HG03439 (cell line): ENCODE results near the gene CLN6.
"Not testable (repeated sequence)": the region's sequence is repeated elsewhere in the genome, so short reads cannot be mapped to it uniquely, and the experiment has no call there.

ENCODE experiments used
- ATAC-seq: cut with Tn5 transposase; IDR thresholded peaks from one replicate; pipeline ENCODE4 v1.9.1; 2021; ENCODE audit warnings: mild to moderate bottlenecking, moderate library complexity; ENCODE audit not compliant: unreplicated experiment

The CLN6 gene

DNA sequence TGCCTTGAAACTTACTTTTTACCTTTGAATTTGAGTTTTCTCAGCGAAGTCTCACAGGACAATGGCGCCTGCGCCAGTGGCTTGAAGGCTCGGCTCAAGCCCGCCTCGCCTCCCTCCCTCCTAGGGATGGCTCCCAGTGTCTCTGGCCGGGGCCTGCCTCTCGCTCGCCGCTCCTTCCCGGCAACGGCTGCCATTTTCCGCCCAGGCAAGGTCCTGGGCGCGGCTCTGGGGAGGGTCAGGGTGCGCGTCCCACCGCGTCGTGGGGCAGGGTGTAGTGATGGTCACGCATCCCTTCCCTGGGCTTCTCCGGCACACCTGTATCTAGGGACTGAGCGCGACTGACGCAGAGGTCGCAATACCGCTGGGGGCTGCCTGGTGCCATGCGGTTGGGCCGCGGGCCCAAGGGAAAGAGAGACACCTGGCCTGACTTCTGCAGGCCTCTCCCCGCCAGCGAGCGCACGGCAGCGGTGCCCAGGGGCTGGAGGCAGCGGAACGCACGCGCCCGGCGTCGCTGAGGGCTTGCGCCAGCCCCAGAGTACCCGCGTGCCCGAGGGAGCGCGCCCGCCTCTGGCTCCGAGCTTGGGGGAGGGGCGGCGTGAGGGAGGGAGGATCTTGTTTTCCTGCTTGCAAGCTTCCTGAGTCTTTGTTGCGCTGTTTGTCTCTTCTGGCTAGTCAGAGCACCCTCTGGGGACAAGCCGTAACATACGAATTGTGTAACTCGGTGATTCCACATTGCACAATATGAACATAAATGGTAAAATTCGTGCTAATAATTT, 27.3 kb upstream of the CLN6 start:
- ATAC-seq: no peak

DNA sequence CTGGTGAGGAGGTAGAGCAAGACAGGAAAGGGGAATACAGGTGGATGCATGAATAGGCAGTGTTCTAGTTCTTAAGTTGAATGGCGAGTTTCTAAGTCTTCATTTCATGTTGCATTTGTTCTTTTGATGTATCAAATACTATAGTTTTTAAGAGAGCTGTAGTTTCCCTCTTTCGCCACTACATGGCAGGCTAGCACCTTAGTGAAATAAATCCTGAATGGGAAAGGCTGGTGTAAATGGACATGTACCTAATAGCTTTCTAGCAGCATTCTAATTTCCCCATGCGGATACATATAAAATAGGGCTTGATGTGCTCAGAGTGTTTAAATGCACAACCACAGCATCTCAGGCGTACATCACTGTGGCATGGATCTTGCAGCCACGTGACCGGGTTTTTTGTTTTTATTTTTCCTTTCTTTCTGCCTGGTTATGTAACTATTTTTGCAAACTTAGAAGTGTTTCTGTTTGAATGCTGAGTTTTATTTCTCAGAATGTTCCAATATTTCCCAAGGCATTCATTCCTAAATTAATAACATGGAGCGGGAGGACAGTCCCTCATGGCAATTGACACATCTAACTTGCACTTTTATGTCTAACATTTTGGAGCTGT, 23.5 kb upstream of the CLN6 start:
- ATAC-seq: no peak

DNA sequence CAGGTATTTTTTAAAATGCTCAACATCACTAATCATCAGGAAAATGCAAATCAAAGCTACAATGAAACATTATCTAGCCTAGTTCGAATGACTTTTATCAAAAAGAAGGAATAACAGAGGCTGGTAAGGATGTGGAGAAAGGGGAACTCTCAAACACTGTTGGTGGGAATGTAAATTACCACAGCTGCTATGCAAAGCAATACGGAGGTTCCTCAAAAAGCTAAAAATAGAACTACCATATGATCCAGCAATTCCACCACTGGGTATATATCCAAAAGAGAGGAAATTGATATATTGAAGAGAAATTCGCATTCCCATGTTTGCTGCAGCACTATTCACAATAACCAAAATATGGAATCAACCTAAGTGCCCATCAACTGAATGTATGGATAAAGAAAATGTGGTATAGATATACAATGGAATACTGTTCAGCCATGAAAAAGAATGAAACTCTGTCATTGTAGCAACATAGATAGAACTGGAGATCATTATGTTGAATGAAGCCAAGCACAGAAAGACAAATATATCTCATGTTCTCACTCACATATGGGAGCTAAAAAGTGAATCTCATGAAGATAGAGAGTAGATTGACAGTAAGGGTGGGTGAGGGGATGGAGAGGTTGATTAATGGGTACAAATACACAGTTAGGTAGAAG, 19.7 kb upstream of the CLN6 start:
- ATAC-seq: no peak

DNA sequence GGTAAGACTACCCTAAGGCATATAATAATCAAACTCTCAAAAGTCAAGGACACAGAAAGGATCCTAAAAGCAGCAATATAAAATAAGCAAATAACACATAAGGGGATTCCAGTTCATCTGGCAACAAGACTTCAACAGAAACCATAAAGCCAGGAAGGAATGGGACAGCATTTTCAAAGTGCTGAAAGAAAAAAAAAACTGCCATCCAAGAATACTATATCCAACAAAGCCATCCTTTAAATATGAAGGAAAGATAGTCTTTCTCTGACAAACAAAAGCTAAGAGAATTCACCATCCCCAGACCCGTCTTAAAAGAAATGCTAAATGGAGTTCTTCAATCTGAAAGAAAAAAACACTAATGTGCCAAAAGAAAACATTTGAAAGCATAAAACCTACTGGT, 14.7 kb upstream of the CLN6 start:
- no peak for ATAC-seq

DNA sequence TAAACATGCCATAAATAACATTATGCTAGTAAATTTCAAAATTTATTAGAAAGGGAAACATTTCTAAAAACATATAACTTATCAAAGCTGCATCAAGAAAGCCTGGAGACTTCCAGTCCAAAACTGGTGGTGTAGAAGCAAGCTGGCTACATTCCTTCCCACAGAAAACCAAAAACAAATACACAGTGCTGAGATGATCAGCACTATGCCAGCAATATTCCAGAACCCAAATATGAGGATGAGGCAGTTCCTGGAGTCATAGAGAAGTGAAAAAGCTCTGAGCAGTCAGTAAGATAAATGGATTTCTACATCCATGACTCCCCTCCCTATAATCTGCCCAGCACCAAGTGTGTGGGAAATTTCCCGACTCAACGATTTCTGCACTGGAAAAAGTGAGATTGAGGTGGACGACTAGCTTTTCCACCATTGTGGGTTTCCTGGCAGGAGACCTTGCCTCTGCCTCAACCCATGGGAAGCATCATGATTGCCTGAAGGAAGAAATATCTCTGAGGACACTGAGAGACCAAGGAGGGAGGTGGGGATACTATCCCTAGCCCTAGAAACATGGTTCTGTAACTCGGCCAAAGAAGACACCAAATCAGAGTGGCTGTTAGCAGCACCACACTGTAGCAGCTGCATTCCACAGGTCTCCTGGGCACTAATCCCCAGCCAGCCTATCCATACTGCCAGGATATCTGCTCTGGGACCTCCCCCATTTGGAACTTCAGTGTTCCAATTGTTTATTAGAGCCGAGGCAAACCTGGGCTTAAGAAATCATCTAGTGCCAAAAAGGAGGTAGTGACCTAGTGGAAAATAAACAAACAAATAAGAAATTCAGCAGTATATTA, 11.8 kb upstream of the CLN6 start:
- no peak for ATAC-seq

DNA sequence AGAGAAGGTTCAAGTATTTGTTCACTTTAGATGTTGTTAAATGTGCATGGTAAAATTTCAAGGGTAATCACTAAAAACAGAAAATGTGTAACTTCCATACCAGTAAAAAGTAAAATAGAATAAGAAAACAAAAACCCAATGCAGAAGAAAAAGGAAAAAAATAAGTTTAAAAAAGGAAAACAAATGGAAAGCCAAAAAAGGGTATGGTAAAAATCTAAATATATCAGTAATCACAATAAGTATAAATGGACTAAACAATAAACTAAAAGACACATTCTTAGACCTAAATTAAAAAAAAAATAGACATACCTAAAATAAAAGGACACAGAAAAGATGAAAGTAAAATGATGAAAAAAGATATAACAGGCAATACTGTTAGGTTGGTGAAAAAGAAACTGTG, 9.5 kb upstream of the CLN6 start:
- no peak for ATAC-seq

DNA sequence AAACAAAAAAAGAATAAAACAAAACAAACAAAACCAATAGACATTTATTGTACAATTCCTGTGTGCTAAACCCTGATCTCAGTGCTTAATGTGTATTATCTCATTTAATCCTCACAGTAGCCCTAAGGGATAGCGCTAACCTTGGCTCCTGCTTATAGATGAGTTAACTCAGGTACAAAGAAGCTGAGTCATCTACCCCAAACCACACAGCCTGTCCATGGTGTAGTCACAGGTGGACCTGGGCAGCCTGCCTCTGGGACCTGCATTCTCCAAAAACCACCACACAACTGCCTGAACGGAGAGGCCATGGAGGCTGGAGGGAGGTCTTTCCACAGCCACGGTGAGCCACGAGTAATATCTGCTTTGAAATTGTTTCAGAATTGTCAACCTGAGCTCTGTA, 5.5 kb upstream of the CLN6 start:
- ATAC-seq: no peak

DNA sequence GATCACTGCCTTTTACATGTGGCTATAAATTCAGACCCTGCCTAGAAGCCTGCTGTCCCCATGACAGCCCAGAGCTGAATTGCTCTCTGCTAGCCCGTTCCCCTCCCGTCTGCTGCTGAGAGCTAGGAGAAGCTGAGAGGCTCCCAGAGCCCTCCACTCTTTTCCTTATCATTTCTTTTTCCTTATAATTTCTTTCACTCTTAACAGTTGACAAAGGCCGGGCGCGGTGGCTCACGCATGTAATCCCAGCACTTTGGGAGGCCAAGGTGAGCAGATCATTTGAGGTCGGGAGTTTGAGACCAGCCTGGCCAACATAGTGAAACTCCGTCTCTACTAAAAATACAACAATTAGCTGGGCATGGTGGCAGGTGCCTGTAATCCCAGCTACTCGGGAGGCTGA, 5.0 kb upstream of the CLN6 start:
- ATAC-seq: not testable (repeated sequence)

DNA sequence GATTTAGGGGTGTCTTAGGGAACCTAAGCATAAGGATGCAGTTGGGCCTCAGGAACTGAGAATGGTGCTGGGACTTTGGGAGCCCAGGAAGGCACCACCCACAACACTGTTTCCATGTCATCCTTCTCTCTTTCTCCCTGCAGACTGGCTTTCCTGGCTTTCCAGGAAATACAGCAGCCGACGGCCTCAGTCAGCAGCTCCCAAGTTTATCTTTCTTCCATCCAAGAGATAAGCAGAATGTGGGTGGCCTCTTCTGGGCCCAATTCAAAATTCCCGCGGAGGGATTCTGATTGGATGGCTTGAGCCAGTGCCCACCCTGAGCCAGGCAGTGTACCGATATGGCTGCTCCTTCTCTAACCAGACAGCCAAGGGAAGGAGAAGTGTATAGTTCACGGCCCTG, 4.5 kb upstream of the CLN6 start:
- no peak for ATAC-seq

DNA sequence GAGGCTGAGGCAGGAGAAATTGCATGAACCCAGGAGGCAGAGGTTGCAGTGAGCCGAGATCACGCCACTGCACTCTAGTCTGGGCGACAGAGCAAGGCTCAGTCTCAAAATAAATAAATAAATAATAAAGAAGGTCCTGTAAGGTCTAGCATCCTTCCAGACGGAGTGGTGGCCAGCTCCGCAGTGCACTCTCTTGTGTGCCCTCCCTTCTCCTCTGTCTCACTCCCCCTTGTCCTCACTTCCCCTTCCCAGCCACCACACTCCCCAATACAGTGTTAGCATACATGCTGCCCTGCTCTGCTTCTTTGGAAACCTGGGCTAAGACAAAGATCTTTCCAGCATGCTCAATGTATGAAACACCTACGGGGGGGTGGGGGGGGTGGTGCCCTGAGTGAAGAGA, 3.4 kb upstream of the CLN6 start:
- ATAC-seq: no peak

DNA sequence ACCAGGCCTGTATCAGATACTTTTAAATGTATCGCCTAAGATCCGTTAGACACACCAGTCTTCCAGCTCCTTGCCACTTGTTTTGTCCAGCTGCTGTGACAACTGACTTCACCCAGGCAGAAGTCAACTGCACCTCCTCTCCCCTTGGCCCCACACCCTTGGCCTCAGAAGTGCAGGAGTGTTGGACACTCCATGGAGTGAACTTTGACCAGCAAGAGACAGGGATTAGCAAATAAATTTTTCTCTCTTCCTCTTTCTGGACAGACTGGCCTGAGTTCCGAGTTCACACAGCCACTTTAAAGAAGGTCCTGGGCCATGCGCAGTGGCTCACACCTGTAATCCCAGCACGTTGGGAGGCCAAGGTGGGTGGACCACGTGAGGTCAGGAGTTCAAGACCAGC, 2.9 kb upstream of the CLN6 start:
- ATAC-seq: no peak

DNA sequence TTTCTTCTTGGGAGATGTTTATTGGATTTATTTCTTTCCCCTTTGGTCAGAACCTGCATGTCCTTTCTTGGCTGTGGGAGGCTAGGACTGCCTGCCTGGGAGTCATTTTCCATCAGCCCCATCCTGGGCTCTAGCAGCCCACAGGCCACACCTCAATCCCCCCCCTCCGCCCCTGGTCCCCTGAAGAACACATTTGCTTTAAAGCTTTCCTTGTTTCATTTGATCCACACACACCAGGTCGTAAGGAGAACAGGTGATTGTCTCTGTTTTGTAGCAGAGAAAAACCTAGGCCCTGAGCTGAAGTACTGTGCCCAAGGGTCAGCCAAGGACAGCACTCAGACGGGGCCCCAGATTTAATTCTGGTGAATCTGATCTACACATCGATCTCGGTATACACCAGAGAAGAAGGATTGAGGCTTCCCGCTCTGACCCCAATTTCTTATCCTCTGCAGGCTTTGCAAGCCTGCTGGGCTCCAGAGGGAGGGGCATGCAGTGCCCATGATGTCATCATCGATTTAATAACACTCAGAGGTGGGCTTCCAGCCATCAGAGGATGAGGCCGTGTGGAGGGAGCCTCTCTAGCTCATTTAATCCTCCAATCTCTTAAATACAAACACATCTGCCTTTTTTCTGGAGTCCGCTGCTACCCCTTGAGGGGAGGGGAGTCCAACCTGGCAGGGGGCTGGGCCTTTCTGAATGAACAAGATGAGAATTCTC, 1.7 kb upstream of the CLN6 start:
- no peak for ATAC-seq

DNA sequence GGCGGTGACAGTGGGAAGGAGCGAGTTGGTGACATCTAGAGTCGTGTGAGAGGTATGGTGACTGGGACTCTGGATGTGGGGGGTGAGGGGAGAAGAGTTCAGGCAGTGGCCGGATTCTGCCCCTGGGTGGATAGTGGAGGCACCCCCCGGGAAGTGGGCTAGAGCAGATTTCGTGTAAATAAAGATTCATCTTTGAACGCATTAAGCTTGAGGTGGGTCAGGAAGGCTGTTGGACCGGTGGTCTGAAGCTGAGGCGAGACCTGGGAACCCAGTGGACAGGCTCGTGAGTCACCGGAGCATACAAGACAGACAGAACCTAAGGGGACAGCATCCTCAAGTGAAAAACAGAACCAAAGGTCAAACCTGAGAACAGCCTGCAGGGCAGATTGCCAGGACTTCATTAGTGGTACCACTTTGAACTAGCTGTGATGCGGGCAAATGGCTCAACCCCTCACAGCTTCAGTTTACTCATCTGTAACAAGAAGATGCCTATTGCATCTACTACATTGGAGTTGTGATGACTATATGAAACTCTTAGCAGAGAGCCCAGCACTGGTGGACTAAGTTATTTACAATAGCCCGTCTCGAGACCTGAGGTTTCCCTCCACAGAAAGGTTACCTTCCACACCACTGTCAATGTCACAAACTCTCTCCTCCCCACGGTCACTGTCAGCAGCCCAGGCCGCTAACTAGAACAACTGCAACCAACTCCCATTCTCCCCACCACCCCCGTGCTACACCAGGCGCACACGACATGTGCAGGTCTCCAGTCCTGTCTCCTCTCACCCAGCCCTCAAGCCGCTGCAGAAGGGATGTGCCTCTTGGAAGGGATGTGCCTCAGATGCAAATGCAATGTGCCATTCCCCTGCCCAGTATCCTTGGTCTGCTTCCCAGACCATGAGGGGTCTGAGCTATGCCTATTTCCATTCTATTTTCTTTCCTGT, 901 bp upstream of the CLN6 start:
- no peak for ATAC-seq

DNA sequence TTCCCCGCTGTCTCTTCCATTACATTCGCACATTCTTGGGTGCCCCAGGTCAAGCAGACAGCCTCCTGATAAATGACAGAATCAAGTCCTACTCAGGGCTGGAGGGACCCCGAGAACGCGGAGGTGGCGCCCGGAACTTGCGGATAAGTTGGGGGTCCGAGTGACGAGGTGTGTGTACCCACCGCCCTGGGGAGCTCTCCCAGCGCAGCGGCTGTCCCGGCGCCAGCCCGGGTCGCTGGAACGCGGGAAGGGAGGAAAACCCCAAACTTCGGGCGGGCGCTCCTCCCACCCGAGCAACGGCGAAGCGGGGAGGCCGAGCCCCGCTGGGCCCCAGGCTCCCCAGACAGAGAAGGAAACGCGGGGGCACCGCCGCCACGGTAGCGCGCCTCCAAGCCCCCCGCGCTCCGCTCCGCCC, 550 bp downstream of the CLN6 start:
- ATAC-seq: no peak

DNA sequence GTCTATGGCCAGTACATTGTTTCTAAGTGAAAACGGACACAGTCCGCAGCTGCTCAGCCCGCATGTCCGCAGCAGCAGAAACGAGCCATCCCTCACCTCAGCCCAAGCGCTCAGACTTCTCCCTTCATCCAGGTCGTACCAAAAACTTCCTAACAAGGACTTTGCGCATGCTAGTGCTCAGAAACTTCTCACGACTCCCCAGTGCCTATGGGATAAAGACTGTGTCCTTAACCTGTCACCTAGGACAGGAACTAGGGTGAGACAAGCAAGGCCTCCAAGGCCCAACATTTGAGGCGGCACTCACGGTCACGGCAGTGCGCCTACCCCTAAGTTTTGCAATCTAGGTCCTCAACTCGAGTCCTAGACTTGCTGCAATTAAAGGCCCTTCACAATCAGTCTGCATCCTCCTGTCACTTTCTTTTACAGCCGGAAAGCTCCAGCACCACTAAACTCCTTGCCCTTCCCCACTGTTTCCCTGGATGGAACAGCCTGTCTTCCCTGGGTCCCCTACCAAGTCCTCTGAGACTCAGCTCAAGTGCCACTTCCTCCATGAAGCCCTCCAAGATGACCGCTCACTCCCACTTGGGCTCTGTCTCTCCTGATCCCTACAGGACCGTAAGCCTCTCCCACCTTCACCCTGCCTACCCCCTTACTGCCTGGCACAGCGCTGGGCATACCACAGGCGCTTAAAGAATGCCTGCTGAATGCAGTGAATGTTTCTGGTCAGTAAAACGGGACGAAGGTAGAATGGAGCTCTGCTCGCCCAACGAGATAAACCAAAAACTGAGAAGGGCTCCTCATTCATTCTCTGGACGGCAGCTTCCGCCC, 1.2 kb downstream of the CLN6 start:
- ATAC-seq: no peak

DNA sequence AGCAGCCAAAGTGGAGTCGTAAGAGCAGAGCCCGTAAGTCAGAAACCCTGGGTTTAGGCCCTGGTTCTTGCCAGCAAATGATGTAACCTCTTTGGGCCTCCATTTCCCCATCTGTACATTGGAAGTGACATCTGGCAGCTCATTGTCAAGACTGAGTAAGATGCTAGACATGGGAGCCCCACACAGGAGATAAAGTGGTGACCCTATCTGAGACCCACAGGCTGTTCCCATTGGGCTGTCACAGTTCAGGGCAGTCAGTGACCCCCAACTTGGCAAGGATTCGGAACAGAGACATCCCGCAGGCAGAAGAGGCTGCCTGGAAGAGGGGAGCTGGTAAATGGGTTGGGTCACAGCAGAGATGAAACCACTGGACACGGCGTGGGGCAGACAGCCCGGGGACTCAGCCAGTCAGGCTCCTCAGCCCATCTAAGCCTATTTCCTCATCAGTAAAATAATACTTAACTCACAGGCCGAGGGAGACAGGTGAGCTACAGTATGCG, 1.8 kb downstream of the CLN6 start:
- no peak for ATAC-seq

DNA sequence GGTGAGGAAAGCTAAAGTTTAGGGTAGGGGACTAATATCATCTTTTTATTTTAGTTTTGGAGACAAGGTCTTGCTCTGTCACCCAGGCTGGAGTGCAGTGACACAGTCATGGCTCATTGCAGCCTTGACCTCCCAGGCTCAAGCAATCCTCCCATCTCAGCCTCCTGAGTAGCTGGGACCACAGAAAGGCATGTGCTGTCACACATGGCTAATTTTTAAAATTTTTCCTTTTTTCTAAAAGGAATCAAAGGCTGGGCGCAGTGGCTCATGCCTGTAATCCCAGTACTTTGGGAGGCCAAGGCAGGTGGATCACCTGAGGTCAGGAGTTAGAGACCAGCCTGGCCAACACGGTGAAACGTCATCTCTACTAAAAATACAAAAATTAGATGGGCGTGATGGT, 4.1 kb downstream of the CLN6 start:
- ATAC-seq: not testable (repeated sequence)

DNA sequence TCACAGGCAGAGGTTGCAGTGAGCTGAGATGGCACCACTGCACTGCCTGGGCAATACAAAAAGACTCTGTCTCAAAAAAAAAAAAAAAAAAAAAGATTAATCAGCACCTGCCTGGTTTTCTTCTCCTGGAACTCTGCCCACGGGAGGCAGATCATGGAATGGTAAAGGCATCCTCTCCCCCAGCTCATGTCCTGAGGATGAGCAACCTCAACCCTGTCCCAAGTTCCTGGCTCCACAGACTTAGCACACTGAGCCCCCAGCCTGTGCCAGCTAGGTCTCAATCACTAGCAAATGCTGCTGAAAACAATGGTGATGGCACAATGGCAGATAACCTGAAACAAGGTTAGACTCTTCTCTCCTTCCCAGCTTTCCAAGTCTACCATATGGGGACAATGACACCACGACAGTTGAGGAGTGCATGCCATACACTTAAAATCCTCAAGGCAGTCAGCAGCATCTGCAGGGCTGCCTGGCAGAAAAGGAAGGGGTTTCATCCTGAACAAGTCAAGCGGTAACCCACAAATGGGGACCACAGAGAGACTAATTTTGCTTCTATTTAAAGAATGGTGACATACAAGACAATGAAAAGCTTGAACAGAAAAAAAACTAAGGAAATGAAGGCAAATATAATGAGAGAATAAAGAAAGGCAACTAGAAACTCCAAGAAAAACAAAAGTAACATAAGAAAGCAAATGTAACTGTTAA, 4.8 kb downstream of the CLN6 start:
- no peak for ATAC-seq
